HG03342 (cell line): ENCODE results near the gene TMEM245.

Experiments
- ATAC-seq: cut with Tn5 transposase; IDR thresholded peaks from one replicate; pipeline ENCODE4 v1.9.1; 2021; ENCODE audit warnings: mild to moderate bottlenecking, moderate library complexity; ENCODE audit not compliant: unreplicated experiment

The TMEM245 gene

GRCh38 chr9:109033941-109034700 lies 85.6 kb downstream of the TMEM245 start:
- ATAC-seq, result no peak

- ATAC-seq, result no peak
These were observed 88.5 kb downstream of the TMEM245 start for GRCh38 chr9:109031241-109031640.

GRCh38 chr9:109030426-109030825 lies 89.3 kb downstream of the TMEM245 start:
- no peak for ATAC-seq

- no peak for ATAC-seq
These were observed 91.3 kb downstream of the TMEM245 start for GRCh38 chr9:109028457-109028856.

GRCh38 chr9:109027176-109027575 lies 92.6 kb downstream of the TMEM245 start:
- no peak for ATAC-seq

- no peak for ATAC-seq
These were observed 93.4 kb downstream of the TMEM245 start for GRCh38 chr9:109026306-109026705.

GRCh38 chr9:109022873-109023272 lies 96.9 kb downstream of the TMEM245 start:
- ATAC-seq, result no peak

- no peak for ATAC-seq
These were observed 98.9 kb downstream of the TMEM245 start for GRCh38 chr9:109020581-109021511.

GRCh38 chr9:109020113-109020512 lies 99.6 kb downstream of the TMEM245 start:
- no peak for ATAC-seq

GRCh38 chr9:109019420-109019819 lies 100.3 kb downstream of the TMEM245 start:
- ATAC-seq, result no peak

GRCh38 chr9:109017493-109017892 lies 102.3 kb downstream of the TMEM245 start:
- ATAC-seq, result peak; percentile 43

GRCh38 chr9:109017061-109017460 lies 102.7 kb downstream of the TMEM245 start:
- no peak for ATAC-seq

- ATAC-seq, result no peak
These were observed 103.6 kb downstream of the TMEM245 start for GRCh38 chr9:109016132-109016531.

- no peak for ATAC-seq
These were observed 105.0 kb downstream of the TMEM245 start for GRCh38 chr9:109014608-109015280.

- ATAC-seq, result no peak
These were observed 105.8 kb downstream of the TMEM245 start for GRCh38 chr9:109013679-109014607.

GRCh38 chr9:109012876-109013678 lies 106.7 kb downstream of the TMEM245 start, which contains the start of gene CTNNAL1:
TSS of gene CTNNAL1 (minus strand) at chr9:109013499. CDS start at chr9:109013442, 57 bp downstream.
- peak; percentile 64 for ATAC-seq

- peak; percentile 37 for ATAC-seq
These were observed 107.5 kb downstream of the TMEM245 start for GRCh38 chr9:109012009-109012875.

GRCh38 chr9:109011231-109011671 lies 108.5 kb downstream of the TMEM245 start:
- ATAC-seq, result no peak
